ENCODE measurements around the gene SPATA1. TPM values are rescaled to one million over a fixed set of nuclear protein-coding genes. Genes with fewer than 3 reads are reported as not detected.

Gene SPATA1
- total RNA-seq, 1 experiment from 2014 or later = 0.85 TPM

DNA sequence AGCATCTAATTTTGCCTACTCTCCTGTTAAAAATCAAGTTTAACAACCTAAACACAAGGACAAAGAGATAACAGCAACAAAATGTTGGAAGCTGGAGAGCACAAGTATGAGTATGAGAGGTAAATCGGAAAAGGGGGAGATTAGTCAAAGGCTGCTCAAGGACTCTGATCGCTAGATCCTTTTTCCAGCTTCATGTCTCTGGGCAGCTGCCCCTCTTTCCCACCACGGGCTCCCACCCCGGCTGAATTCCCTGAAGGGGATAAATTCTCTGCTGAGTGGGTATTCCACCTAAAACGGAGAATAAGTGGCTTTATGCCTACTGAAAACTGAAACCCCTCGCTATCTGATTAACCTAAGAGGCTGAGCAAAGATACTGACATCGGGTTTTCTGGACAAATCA lies 68.8 kb downstream of the SPATA1 start (continued):
- TF ChIP-seq, protein P1, sequence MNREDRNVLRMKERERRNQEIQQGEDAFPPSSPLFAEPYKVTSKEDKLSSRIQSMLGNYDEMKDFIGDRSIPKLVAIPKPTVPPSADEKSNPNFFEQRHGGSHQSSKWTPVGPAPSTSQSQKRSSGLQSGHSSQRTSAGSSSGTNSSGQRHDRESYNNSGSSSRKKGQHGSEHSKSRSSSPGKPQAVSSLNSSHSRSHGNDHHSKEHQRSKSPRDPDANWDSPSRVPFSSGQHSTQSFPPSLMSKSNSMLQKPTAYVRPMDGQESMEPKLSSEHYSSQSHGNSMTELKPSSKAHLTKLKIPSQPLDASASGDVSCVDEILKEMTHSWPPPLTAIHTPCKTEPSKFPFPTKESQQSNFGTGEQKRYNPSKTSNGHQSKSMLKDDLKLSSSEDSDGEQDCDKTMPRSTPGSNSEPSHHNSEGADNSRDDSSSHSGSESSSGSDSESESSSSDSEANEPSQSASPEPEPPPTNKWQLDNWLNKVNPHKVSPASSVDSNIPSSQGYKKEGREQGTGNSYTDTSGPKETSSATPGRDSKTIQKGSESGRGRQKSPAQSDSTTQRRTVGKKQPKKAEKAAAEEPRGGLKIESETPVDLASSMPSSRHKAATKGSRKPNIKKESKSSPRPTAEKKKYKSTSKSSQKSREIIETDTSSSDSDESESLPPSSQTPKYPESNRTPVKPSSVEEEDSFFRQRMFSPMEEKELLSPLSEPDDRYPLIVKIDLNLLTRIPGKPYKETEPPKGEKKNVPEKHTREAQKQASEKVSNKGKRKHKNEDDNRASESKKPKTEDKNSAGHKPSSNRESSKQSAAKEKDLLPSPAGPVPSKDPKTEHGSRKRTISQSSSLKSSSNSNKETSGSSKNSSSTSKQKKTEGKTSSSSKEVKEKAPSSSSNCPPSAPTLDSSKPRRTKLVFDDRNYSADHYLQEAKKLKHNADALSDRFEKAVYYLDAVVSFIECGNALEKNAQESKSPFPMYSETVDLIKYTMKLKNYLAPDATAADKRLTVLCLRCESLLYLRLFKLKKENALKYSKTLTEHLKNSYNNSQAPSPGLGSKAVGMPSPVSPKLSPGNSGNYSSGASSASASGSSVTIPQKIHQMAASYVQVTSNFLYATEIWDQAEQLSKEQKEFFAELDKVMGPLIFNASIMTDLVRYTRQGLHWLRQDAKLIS (CRISPR knock-in tag; IDR thresholded peaks at IDR 0.05; ENCODE audit: borderline replicate concordance) = no peak
- TF ChIP-seq ZNF263 (CRISPR knock-in tag; IDR thresholded peaks at IDR 0.05; ENCODE audit: low read depth) = no peak
- TF ChIP-seq, protein P2, sequence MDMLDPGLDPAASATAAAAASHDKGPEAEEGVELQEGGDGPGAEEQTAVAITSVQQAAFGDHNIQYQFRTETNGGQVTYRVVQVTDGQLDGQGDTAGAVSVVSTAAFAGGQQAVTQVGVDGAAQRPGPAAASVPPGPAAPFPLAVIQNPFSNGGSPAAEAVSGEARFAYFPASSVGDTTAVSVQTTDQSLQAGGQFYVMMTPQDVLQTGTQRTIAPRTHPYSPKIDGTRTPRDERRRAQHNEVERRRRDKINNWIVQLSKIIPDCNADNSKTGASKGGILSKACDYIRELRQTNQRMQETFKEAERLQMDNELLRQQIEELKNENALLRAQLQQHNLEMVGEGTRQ (CRISPR knock-in tag; IDR thresholded peaks at IDR 0.05) = no peak
- TF ChIP-seq ELF4 (CRISPR knock-in tag; IDR thresholded peaks at IDR 0.05; ENCODE audit: low read depth) = no peak
- TF ChIP-seq SP1 (CRISPR knock-in tag; conservative IDR thresholded peaks at IDR 0.05) = no peak

DNA sequence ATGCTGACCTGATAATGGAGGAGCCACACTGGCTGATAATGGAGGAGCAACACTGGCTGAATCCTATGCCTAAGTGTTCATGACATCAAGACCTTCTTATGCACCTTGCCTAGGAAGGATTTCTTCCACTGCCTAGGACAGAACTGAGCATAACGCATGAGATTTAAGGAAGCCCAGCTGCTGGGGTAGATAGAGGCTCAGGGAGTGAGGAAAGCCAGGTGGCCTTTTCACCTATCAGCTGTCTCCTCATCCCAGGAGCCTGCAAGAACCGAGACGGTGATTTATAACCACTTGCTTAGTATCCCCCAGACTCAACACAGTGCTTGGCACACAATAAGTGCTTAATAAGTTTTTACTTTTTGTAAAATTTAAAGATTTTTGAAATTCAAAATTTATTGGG lies 75.5 kb downstream of the SPATA1 start:
- ChIA-PET POLR2A (no interaction called here), CTCF (no interaction called here)
- peaks cover 37% of the 10 kb centered on the region for H3K4me1 Mint-ChIP-seq
- H3K36me3 Mint-ChIP-seq = peaks cover 14% of the 10 kb centered on the region
- ATAC-seq (no peak), DNase-seq (ENCODE audit: low spot score) (no peak)
- H3K27me3 Mint-ChIP-seq (ENCODE audit: low read depth) = no peaks in the 10 kb centered on the region; the same call in 1 of the 2 replicates
- peaks cover 20% of the 10 kb centered on the region for H3K9me3 Mint-ChIP-seq
- no peak for TF ChIP-seq ATF1 (CRISPR knock-in tag; IDR thresholded peaks at IDR 0.05)
- no peak for TF ChIP-seq TP53 (CRISPR knock-in tag; IDR thresholded peaks at IDR 0.05)
- TF ChIP-seq, protein P3, sequence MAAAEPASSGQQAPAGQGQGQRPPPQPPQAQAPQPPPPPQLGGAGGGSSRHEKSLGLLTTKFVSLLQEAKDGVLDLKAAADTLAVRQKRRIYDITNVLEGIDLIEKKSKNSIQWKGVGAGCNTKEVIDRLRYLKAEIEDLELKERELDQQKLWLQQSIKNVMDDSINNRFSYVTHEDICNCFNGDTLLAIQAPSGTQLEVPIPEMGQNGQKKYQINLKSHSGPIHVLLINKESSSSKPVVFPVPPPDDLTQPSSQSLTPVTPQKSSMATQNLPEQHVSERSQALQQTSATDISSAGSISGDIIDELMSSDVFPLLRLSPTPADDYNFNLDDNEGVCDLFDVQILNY (CRISPR knock-in tag; IDR thresholded peaks at IDR 0.05) = no peak
- no peak for TF ChIP-seq TEAD4 (CRISPR knock-in tag; IDR thresholded peaks at IDR 0.05)
- TF ChIP-seq MYBL2 (CRISPR knock-in tag; IDR thresholded peaks at IDR 0.05) = no peak
- TF ChIP-seq FOXK1 (CRISPR knock-in tag; IDR thresholded peaks at IDR 0.05) = no peak
- TF ChIP-seq, protein P4, sequence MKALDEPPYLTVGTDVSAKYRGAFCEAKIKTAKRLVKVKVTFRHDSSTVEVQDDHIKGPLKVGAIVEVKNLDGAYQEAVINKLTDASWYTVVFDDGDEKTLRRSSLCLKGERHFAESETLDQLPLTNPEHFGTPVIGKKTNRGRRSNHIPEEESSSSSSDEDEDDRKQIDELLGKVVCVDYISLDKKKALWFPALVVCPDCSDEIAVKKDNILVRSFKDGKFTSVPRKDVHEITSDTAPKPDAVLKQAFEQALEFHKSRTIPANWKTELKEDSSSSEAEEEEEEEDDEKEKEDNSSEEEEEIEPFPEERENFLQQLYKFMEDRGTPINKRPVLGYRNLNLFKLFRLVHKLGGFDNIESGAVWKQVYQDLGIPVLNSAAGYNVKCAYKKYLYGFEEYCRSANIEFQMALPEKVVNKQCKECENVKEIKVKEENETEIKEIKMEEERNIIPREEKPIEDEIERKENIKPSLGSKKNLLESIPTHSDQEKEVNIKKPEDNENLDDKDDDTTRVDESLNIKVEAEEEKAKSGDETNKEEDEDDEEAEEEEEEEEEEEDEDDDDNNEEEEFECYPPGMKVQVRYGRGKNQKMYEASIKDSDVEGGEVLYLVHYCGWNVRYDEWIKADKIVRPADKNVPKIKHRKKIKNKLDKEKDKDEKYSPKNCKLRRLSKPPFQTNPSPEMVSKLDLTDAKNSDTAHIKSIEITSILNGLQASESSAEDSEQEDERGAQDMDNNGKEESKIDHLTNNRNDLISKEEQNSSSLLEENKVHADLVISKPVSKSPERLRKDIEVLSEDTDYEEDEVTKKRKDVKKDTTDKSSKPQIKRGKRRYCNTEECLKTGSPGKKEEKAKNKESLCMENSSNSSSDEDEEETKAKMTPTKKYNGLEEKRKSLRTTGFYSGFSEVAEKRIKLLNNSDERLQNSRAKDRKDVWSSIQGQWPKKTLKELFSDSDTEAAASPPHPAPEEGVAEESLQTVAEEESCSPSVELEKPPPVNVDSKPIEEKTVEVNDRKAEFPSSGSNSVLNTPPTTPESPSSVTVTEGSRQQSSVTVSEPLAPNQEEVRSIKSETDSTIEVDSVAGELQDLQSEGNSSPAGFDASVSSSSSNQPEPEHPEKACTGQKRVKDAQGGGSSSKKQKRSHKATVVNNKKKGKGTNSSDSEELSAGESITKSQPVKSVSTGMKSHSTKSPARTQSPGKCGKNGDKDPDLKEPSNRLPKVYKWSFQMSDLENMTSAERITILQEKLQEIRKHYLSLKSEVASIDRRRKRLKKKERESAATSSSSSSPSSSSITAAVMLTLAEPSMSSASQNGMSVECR (CRISPR knock-in tag; IDR thresholded peaks at IDR 0.05; ENCODE audit: borderline replicate concordance) = no peak
- TF ChIP-seq ZNF423 (CRISPR knock-in tag; IDR thresholded peaks at IDR 0.05) = no peak
- TF ChIP-seq JAZF1 (CRISPR knock-in tag; IDR thresholded peaks at IDR 0.05) = no peak
- TF ChIP-seq, protein P5, sequence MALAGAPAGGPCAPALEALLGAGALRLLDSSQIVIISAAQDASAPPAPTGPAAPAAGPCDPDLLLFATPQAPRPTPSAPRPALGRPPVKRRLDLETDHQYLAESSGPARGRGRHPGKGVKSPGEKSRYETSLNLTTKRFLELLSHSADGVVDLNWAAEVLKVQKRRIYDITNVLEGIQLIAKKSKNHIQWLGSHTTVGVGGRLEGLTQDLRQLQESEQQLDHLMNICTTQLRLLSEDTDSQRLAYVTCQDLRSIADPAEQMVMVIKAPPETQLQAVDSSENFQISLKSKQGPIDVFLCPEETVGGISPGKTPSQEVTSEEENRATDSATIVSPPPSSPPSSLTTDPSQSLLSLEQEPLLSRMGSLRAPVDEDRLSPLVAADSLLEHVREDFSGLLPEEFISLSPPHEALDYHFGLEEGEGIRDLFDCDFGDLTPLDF (CRISPR knock-in tag; IDR thresholded peaks at IDR 0.05) = no peak
- TF ChIP-seq, protein P6, sequence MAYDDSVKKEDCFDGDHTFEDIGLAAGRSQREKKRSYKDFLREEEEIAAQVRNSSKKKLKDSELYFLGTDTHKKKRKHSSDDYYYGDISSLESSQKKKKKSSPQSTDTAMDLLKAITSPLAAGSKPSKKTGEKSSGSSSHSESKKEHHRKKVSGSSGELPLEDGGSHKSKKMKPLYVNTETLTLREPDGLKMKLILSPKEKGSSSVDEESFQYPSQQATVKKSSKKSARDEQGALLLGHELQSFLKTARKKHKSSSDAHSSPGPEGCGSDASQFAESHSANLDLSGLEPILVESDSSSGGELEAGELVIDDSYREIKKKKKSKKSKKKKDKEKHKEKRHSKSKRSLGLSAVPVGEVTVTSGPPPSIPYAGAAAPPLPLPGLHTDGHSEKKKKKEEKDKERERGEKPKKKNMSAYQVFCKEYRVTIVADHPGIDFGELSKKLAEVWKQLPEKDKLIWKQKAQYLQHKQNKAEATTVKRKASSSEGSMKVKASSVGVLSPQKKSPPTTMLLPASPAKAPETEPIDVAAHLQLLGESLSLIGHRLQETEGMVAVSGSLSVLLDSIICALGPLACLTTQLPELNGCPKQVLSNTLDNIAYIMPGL (CRISPR knock-in tag; IDR thresholded peaks at IDR 0.05) = no peak
- TF ChIP-seq, protein P7, sequence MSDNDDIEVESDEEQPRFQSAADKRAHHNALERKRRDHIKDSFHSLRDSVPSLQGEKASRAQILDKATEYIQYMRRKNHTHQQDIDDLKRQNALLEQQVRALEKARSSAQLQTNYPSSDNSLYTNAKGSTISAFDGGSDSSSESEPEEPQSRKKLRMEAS (CRISPR knock-in tag; IDR thresholded peaks at IDR 0.05) = no peak
- TF ChIP-seq MXD4 (CRISPR knock-in tag; IDR thresholded peaks at IDR 0.05; ENCODE audit: borderline replicate concordance) = no peak
- TF ChIP-seq, protein P8, sequence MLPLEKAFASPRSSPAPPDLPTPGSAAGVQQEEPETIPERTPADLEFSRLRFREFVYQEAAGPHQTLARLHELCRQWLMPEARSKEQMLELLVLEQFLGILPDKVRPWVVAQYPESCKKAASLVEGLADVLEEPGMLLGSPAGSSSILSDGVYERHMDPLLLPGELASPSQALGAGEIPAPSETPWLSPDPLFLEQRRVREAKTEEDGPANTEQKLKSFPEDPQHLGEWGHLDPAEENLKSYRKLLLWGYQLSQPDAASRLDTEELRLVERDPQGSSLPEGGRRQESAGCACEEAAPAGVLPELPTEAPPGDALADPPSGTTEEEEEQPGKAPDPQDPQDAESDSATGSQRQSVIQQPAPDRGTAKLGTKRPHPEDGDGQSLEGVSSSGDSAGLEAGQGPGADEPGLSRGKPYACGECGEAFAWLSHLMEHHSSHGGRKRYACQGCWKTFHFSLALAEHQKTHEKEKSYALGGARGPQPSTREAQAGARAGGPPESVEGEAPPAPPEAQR (CRISPR knock-in tag; IDR thresholded peaks at IDR 0.05) = no peak
- TF ChIP-seq SMAD3 (CRISPR knock-in tag; IDR thresholded peaks at IDR 0.05; ENCODE audit: borderline replicate concordance) = no peak
- no peak for TF ChIP-seq SOX15 (CRISPR knock-in tag; IDR thresholded peaks at IDR 0.05)
- no peak overlapping the region for H3K4me3 Mint-ChIP-seq
- H3K27ac Mint-ChIP-seq = no peak overlapping the region
